Lung microvascular endothelial cell (primary cell): Measurements from ENCODE around the gene TOB2. TPM values are rescaled to one million over a fixed set of nuclear protein-coding genes. Genes with fewer than 3 reads are reported as not detected.
A peak's percentile ranks its signal among the peaks of the same experiment; 100 is the strongest.
"Not testable (repeated sequence)": the region's sequence is repeated elsewhere in the genome, so short reads cannot be mapped to it uniquely, and the experiment has no call there.

Experiments
- DNase-seq, 2 donors: peaks; one replicate each; pipeline versions ENCODE4 v3.0.0 to v3.0.0-alpha.2; 2010; ENCODE audit warnings: low read depth in 2 of 2
- total RNA-seq: library from RNA; depleted of rRNA; stranded (reverse); fragments of >200 nt; gene quantifications from 2 replicates; pipeline ENCODE4 v1.2.1, GENCODE V29; 2014

The TOB2 gene
- total RNA-seq, 1 donor from 2014 or later, result 16.5 TPM

DNA sequence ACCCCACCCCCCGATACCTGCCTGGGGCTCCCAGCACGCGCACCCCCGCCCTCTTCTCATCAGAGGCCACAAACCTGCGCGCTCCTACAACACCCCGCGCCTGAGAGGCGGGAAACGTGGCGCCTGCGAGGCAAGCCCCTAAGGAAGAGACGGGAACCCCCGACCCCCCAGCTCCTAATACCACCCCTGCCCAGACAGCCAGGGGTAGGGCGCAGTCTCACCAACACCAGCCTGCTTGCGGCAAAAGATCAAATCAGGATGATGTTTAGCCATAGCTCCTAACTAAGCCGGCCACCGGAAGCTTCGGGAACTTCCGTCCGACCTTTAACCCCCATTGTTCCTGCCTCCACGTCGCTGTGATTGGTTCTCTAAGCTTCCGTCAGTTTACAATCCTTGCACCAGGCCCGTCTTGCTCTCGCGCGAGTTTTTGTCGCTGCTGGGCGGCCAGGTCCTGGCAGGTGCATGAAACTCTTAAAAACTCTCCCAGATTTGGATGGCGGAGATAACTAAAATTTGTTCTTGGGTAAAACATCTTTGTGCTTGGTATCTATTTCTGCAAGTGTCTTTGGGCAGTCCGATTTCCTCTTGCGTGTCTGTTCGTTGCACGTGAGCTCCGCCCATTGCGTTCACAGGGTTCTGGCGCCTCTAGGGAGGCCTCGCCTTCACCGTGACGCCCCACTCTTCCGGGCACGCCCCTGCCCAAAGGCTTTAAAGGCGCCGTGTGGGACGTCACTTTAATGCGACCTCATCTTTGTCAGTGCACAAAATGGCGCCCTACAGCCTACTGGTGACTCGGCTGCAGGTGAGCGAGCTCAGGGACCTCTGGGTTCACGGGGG is 22.0 kb upstream of the TOB2 start, which contains the start of the genes ACO2 and PHF5A:
Gene ACO2 (plus strand): TSS at position 737 of the 837 bp plus-strand sequence. CDS start 30 bp downstream, at position 767.
Gene PHF5A (minus strand): TSS at position 312 of the 837 bp plus-strand sequence. CDS start 39 bp downstream, at position 273.
- DNase-seq, result peak; percentile 98 to 99

DNA sequence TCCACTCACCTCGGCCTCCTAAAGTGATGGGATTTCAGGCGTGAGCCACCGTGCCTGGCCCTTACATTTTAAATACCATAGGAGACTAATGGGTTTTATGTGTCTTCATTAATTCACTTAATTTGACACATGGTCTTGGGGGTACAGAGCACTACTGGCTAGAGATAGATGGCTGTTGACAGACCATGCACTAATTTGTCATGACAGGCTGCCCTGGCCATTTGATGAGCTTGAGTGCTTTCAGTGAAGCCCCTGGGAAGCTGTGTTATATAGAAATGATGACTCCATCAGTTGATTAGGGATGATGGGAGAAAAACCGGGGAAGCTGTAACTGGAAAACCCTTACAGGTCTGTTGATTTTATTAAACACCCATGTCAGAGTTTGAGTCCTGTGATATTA is 15.3 kb upstream of the TOB2 start:
- DNase-seq, result no peak

GRCh38 chr22:41460071-41460470 is 13.5 kb upstream of the TOB2 start:
- not testable (repeated sequence) for DNase-seq

DNA sequence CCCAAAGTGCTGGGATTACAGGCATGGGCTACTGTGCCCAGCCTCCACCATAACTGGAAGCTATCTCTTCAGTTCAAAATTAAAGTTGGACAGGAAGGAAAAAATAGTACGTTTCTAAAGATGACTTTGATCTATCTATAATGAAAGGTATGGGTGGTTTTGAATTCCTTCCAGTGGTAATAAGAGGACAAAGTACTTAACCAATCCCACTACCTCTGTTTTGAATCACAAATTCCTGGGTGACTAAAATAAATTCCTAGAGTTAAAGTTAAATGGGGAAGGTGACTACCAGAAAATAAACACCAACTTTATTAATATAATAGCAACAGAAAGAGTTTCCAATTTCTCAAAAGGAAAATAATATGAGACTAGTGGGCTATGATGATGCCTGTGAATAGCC is 12.8 kb upstream of the TOB2 start:
- no peak for DNase-seq

- DNase-seq, result no peak
Observed at GRCh38 chr22:41458161-41458728, 11.6 kb upstream of the TOB2 start.

DNA sequence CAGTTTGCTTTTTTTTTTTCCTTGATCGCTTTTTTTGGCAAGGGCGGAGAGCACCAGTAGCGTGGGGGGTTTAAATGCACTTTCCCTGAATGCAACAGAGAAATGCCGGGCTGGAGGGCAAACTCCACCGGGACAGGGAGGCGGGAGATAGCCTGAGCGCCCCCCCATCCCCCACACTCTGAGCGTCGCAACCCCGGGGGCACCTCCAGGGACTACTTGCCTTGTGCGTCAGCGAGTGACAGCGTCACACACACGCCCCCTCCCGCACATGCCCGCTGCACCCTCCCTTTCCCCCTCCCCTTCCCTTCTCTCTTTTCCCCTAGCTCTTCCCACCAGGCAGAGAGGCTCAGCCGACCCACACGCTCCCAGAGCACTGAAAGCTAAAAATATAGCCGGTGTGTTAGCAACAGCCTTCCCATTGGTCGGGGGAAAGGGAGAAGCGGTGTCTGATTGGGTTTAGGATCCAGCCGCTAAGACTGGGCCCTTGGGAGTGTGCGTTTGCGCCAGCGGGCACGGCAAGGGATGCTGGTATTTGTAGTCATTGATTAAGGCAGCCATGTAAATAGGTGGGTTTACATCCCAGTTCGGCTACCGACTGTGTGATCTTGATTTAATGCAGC is 1.7 kb upstream of the TOB2 start:
- peak; percentile 99 to 100 for DNase-seq

- DNase-seq, result peak; percentile 73 to 75
Observed at GRCh38 chr22:41447435-41448188, 1.0 kb upstream of the TOB2 start.

DNA sequence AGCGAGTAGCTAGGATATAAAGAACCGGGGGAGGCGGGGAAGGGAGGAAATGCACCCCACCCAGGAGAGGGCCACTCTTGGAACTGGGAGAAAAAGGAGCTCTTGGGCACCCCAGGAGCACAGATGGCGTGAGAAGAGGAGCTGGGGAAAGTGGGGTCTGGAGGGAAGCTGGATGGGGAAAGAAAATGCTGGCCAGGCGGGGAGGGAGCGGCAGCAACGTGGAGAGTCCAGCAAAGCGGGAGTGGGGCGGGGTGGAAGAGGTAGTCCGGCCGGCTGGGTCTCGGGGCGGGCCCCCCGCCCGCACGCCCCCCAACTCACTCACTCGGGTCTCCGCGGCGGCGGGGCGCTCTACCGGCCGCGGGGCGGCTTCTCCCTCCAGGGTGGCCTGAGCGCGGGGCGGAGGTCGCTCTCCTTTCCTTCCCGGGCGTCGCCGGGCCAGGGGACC is 522 bp downstream of the TOB2 start:
- peak; percentile 16 to 29 for DNase-seq

DNA sequence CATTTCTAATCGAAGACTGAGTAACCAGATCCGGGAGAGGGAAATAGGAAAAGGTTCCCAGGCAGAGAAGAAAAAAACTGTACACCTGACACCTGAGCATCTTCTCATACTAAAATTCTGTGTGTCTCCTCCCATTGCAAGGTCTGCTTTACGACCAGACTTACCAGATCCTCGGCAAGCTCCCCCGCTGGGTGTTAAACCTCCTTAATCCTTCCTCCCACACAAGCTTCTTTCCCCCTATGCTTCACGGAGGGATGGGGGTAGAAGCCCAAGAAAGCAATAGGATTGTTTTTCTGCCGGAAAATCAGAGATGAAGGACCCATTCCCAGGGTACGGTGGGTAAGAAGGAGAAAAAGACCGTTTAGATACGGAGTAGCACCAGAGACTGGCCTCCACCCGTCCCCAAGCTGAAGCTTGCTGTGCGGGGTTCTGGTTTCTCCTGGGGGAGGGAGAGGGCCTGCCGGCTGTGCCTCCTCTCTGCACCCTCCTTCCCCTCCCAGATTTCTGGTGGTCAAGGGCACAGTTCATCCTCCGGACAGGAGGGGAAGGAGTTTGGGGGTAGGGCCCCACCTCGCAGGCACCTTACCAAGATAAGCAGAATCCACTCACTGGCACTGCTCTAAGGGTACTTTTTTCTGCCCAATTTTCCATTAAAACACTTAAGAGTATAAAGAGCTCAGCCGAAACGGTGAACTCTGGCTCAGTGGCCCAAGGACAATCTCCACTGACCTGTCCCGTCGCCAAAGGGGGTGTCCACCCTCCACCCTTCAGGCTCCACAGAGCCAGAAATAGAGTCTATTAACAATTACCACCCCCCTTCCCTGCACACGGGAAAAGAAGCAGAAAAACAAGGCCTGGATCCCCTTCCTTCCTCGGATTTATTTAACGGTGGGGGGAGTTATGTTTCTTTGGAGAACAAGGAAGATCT is 1.2 kb downstream of the TOB2 start:
- peak in 1 of 2 donors; percentile 18 for DNase-seq

GRCh38 chr22:41444360-41445128 is 2.1 kb downstream of the TOB2 start:
- DNase-seq, result peak; percentile 97 to 99

DNA sequence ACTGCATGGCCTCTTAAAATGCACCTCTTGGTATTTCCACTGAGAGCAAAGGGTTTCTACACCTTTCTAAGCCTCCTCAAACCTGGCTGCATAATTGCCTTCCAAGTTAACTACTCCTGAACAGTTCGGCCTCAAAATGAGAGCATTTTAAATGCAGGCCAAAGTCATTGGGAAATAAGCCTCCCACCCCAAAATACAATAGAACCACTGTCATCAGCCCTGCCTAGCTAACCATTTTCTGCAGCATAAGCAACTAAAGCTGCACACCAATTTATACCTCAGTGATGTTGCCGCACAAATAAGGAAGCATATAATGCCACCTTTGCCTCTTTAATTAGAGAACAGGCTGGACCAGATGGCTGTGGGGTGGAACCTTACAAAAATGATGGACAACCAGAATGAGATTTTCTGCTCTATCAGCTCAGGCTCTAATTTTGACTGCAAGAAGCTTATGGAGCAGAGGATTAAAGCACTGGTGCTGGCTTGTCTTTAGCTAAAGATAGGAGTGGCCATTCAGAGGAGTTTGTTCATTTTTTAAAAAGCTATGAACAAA is 4.3 kb downstream of the TOB2 start:
- DNase-seq, result no peak

- not testable (repeated sequence) for DNase-seq
Observed at GRCh38 chr22:41440511-41440910, 6.1 kb downstream of the TOB2 start.

DNA sequence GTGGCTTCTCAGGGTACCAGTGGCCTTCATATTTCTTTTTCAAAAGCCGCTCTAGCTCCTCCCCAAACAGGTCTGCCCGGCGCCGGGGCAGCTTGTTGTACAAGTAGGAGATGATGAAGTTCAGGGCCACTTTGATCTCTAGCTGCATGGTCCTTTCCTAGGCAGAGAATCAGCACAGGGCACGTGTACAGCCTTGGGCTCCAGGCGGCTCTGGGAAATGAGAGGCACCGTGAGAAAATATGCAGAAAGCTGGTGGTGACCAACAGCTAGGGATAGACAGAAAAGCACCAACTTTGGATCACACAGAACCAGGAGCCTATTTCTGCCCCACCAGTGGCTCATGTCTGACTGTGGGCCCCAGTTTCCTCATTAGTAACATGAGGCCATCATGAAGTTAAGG is 9.4 kb downstream of the TOB2 start:
- no peak for DNase-seq

DNA sequence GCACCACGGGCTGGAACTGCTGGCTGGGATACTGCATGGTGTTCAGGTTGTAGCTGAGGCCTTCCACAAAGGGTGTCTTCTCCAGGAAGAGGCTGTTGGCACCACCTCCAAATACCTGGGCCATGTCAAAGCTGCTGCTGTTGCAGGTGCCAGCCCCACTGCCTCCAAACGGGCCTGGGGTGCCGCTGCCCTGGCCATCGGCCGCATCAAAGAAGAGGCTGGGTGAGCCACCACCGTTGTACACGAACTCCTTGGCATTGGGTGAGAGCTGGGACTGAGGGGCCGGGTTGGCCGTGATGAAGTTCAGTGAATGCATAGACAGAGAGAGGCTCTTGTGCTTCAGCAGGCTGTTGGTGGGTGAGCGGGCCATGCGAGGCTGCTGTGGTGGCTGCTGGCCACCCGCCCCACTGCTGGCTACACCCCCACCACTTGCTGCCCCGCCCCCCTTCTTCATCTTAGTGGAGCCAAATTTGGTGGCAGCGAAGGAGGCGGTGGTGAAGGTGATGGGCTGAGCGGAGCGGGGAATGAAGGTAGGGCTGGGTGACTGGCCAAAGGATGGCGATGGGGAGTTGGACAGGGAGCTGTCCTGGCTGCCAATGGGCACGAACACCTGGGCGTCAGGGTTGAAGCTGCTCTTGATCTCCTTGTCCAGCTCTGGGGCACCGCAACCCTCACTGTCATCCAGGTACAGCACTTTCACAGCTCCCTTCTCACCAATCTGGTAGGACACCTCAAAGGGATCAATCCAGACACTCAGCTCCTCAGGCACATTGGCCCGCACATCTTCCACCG is 10.1 kb downstream of the TOB2 start:
- DNase-seq, result no peak

GRCh38 chr22:41435560-41435959 is 11.0 kb downstream of the TOB2 start:
- DNase-seq, result no peak

GRCh38 chr22:41434361-41435003 is 12.1 kb downstream of the TOB2 start:
- not testable (repeated sequence) for DNase-seq

- DNase-seq, result not testable (repeated sequence)
Observed at GRCh38 chr22:41433480-41433879, 13.1 kb downstream of the TOB2 start.

GRCh38 chr22:41431656-41432055 is 14.9 kb downstream of the TOB2 start:
- no peak for DNase-seq
